KMS-11 (cell line): ENCODE measurements around the gene ADPGK.

ENCODE experiments used
- H2AFZ ChIP-seq: fragments of 200-600 bp; sonication (generic); 2 replicates; pipeline ENCODE4 v1.6.1; 2016; ENCODE audit warnings: antibody characterized with exemption, mixed run types, low read depth
- H3K27ac ChIP-seq: fragments of 200-600 bp; sonication (generic); 2 replicates; pipeline ENCODE4 v1.6.1; 2016; ENCODE audit warnings: mild to moderate bottlenecking, mixed run types
- H3K27me3 ChIP-seq: fragments of 200-600 bp; sonication (generic); 2 replicates; pipeline ENCODE4 v1.6.1; 2017; ENCODE audit warnings: mild to moderate bottlenecking, low read depth, mixed run types, moderate library complexity; ENCODE audit not compliant: insufficient read depth
- H3K36me3 ChIP-seq: fragments of 200-600 bp; sonication (generic); 2 replicates; pipeline ENCODE4 v1.6.1; 2017; ENCODE audit warnings: mild to moderate bottlenecking, mixed run types; ENCODE audit not compliant: insufficient read depth
- H3K4me1 ChIP-seq: fragments of 200-600 bp; sonication (generic); 2 replicates; pipeline ENCODE4 v1.6.1; 2016; ENCODE audit warnings: mild to moderate bottlenecking, low read depth, mixed run types; ENCODE audit not compliant: poor library complexity, severe bottlenecking
- H3K4me2 ChIP-seq: fragments of 200-600 bp; sonication (generic); 2 replicates; pipeline ENCODE4 v1.7.0; 2016; ENCODE audit warnings: mild to moderate bottlenecking, mixed run types
- H3K4me3 ChIP-seq: fragments of 200-600 bp; sonication (generic); IDR thresholded peaks from 2 replicates; pipeline ENCODE4 v1.6.1; 2017; ENCODE audit warnings: low read depth, low read length, mixed read lengths; ENCODE audit not compliant: insufficient read depth
- H3K79me2 ChIP-seq: fragments of 200-600 bp; sonication (generic); 2 replicates; pipeline ENCODE4 v1.6.1; 2016; ENCODE audit warnings: low read depth, mixed run types; ENCODE audit not compliant: insufficient read depth
- H3K9ac ChIP-seq: fragments of 200-600 bp; sonication (generic); 2 replicates; pipeline ENCODE4 v1.6.1; 2016; ENCODE audit warnings: mild to moderate bottlenecking, mixed run types
- H4K20me1 ChIP-seq: fragments of 200-600 bp; sonication (generic); 2 replicates; pipeline ENCODE4 v1.6.1; 2016; ENCODE audit warnings: mild to moderate bottlenecking, mixed run types; ENCODE audit not compliant: insufficient read depth
- CTCF ChIP-seq: fragments of 200-600 bp; sonication (generic); conservative IDR thresholded peaks from 2 replicates; pipeline ENCODE4 v1.6.1; 2017; ENCODE audit warnings: low read depth, mild to moderate bottlenecking, antibody characterized with exemption, low read length, moderate library complexity, mixed read lengths

The ADPGK gene

GRCh38 chr15:72800833-72801481 is 17.4 kb upstream of the ADPGK start:
- H3K79me2 ChIP-seq: no peaks in the 10 kb centered on the region
- no peak overlapping the region for H3K4me3 ChIP-seq
- no peaks in the 10 kb centered on the region for H4K20me1 ChIP-seq
- no peaks in the 10 kb centered on the region for H3K27me3 ChIP-seq
- no peak for TF ChIP-seq CTCF
- H3K27ac ChIP-seq: no peak overlapping the region
- H2AFZ ChIP-seq: no peak overlapping the region
- no peak overlapping the region for H3K4me2 ChIP-seq
- no peak overlapping the region for H3K9ac ChIP-seq
- peaks cover 10% of the 10 kb centered on the region for H3K4me1 ChIP-seq
- no peaks in the 10 kb centered on the region for H3K36me3 ChIP-seq

DNA sequence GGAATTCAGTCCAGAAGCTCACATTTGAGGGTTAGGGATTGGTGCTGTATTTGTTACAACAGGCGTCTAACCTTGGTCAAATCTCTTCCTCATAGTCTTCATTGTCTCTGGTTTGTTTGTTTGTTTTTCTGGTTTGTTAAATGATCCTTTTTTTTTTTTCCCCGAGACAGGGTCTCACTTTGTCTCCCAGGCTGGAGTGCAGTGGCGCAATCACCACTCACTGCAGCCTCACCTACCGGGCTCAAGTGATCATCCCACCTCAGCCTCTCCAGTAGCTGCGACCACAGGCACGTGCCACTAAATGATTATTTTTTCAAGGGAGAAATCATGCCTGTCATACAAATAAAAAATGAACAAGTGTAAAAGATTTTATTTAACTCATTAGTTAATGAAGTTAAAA is 14.3 kb upstream of the ADPGK start:
- Histone ChIP-seq H3K4me3 (no peak overlapping the region), H3K4me2 (no peak overlapping the region)

GRCh38 chr15:72797338-72797689 is 13.8 kb upstream of the ADPGK start:
- H3K4me3 ChIP-seq: no peak overlapping the region
- peak overlapping the region; percentile 90 for H3K4me2 ChIP-seq
- no peaks in the 10 kb centered on the region for H4K20me1 ChIP-seq
- peak overlapping the region; percentile 61 for H3K9ac ChIP-seq
- H3K79me2 ChIP-seq: no peaks in the 10 kb centered on the region
- H3K27me3 ChIP-seq: no peaks in the 10 kb centered on the region
- no peak overlapping the region for H3K27ac ChIP-seq
- H3K36me3 ChIP-seq: no peaks in the 10 kb centered on the region
- no peak for TF ChIP-seq CTCF
- peak overlapping the region; percentile 100 for H2AFZ ChIP-seq
- peaks cover 19% of the 10 kb centered on the region for H3K4me1 ChIP-seq

More for the DNA sequence above, 14.3 kb upstream of the ADPGK start:
- no peak for TF ChIP-seq CTCF
- no peaks in the 10 kb centered on the region for H3K27me3 ChIP-seq
- peaks cover 19% of the 10 kb centered on the region for H3K4me1 ChIP-seq
- H3K79me2 ChIP-seq: no peaks in the 10 kb centered on the region
- H3K27ac ChIP-seq: no peak overlapping the region
- H4K20me1 ChIP-seq: no peaks in the 10 kb centered on the region
- H3K36me3 ChIP-seq: no peaks in the 10 kb centered on the region
- H2AFZ ChIP-seq: peak overlapping the region; percentile 100; the same call in 1 of the 2 replicates
- H3K9ac ChIP-seq: no peak overlapping the region

DNA sequence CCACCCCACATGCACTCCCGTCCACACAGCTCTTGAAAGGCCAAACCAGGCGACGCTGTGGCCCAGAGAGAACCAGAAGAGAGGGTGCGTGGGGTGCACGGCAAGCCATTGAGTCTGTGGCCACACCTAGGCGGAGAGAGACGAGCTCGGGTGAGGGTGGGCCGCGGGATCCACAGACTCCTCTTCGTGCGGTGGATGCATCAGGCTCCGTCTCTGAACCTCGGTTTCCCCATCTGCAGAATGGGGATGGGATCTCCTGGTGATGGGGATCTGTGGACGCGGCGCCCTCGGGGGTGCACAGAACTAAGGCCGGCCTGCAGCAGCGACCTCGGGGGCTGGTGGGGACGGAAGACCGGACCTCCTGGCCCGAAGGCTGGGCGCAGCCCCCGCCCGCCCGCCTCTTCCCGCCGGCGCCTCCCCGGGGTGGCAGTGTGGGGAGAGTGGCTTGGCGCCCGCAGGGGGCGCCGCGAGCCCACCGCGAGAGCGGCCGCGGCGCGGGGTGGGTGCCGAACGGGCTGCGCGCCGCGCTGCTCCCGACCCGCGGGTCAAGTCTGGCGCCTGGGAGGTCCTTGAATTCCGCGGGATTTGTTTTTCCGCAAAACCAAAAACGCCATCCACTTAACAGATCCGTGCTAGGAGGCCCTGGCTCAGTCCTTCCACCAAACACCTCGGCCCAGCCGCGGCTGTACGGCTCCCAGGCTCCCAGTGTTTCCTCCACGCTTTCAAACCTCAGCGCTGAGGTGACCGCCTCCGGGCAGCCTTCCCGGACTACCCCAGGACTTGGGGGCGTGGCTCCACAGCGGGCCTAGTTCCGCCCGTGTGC is 13.2 kb upstream of the ADPGK start:
- Histone ChIP-seq H4K20me1 (no peaks in the 10 kb centered on the region), H3K79me2 (no peaks in the 10 kb centered on the region), H3K9ac (peak overlapping the region; percentile 61), H3K27me3 (no peaks in the 10 kb centered on the region), H3K27ac (no peak overlapping the region), H3K4me3 (no peak overlapping the region), H3K36me3 (no peaks in the 10 kb centered on the region), H3K4me2 (peak overlapping the region; percentile 90), H2AFZ (peak overlapping the region; percentile 100), H3K4me1 (peaks cover 19% of the 10 kb centered on the region)
- TF ChIP-seq CTCF: peak; percentile 51
